SK-N-SH treated with all-trans-retinoic acid at 6 μM for 48 hours (cell line): ENCODE measurements around the gene WDFY2.

Source experiments
- ISL1 ChIP-seq: fragments of 250-450 bp; sonication (Bioruptor Pico); IDR thresholded peaks from 2 replicates; pipeline ENCODE4 v2.1.2; 2022; ENCODE audit warnings: mild to moderate bottlenecking, moderate library complexity
- PATZ1 ChIP-seq: fragments of 250-450 bp; sonication (Bioruptor Pico); IDR thresholded peaks from 2 replicates; pipeline ENCODE4 v1.8.0; 2020; ENCODE audit warnings: mild to moderate bottlenecking, moderate library complexity, borderline replicate concordance
- RARB ChIP-seq: fragments of 250-450 bp; sonication (Bioruptor Pico); IDR thresholded peaks from 2 replicates; pipeline ENCODE4 v1.8.0; 2021; ENCODE audit warnings: mild to moderate bottlenecking, moderate library complexity
- TCF4 ChIP-seq: fragments of 250-450 bp; sonication (Bioruptor Pico); IDR thresholded peaks from 2 replicates; pipeline ENCODE4 v1.8.0; 2021; ENCODE audit warnings: mild to moderate bottlenecking, moderate library complexity, borderline replicate concordance
- TOX ChIP-seq: fragments of 250-450 bp; sonication (Bioruptor Pico); IDR thresholded peaks from 2 replicates; pipeline ENCODE4 v1.8.0; 2021; ENCODE audit warnings: mild to moderate bottlenecking, moderate library complexity, borderline replicate concordance
- ZC3H10 ChIP-seq: fragments of 250-450 bp; sonication (Bioruptor Pico); IDR thresholded peaks from 2 replicates; pipeline ENCODE4 v1.5.1; 2021; ENCODE audit warnings: mild to moderate bottlenecking, moderate library complexity
- ZFP3 ChIP-seq: fragments of 250-450 bp; sonication (Bioruptor Pico); IDR thresholded peaks from 2 replicates; pipeline ENCODE4 v1.5.0; 2020; ENCODE audit warnings: mild to moderate bottlenecking, moderate library complexity
- ZFP30 ChIP-seq: fragments of 450-650 bp; formaldehyde crosslinking; IDR thresholded peaks from 2 replicates; pipeline ENCODE4 v1.5.0; 2022; ENCODE audit warnings: mild to moderate bottlenecking, moderate library complexity

DNA sequence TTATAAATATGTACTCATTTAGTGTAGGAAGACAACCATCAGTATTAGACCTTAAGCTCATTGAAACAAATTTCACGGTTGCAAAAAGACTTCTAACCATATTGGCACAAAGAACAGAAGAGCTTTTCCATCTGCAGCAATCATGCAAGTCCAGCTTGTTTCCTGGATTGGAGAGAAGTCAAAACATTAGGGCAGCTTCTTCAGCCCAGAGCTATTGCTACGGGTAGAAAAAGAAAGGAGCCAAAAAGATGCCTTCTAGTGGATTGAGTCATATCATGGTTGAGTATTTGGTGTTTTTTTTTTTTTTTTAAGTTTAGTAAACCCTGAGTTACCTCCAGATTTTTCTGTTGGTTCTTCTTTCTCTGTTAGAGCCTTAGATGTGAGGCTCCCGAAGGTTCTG is 99.8 kb downstream of the WDFY2 start:
- TF ChIP-seq TOX (CRISPR knock-in tag) (no peak), PATZ1 (CRISPR knock-in tag) (no peak), RARB (CRISPR knock-in tag) (no peak), ZFP30 (CRISPR knock-in tag) (no peak), ZC3H10 (no peak), ZFP3 (no peak), TCF4 (CRISPR knock-in tag) (no peak), ISL1 (CRISPR knock-in tag) (no peak)
